PC-9 (cell line): Measurements from ENCODE around the gene SERINC2. TPM values are rescaled to one million over a fixed set of nuclear protein-coding genes. Genes with fewer than 3 reads are reported as not detected.

ENCODE experiments used
- BruUV-seq: library from RNA; stranded (reverse); fragments of 400-500 nt; replicated peaks from 2 replicates; lab custom pipeline; 2021; lab: Mats Ljungman, UMichigan
- CTCF ChIA-PET: fragments of 300-600 bp; sonication (Branson Sonifier 250); formaldehyde crosslinking; loops from one replicate; lab custom pipeline; 2022; ENCODE audit warnings: antibody characterized with exemption; lab: Charles Lee
- POLR2A ChIA-PET: fragments of 300-600 bp; sonication (Branson Sonifier 250); formaldehyde crosslinking; loops from one replicate; lab custom pipeline; 2022; ENCODE audit warnings: antibody characterized with exemption; ENCODE audit not compliant: unreplicated experiment; lab: Charles Lee
- DNase-seq, 2 experiments: peaks; one replicate each; pipeline versions ENCODE4 v3.0.0 to v3.0.0-alpha.2; 2015 to 2022; ENCODE audit warnings: mixed read lengths in 1 of 2
- H2AFZ ChIP-seq: fragments of 200-600 bp; sonication (generic); 2 replicates; pipeline ENCODE4 v1.8.1; 2017; ENCODE audit warnings: antibody characterized with exemption
- H3F3A ChIP-seq: fragments of 200-600 bp; sonication (generic); 2 replicates; pipeline ENCODE4 v1.8.1; 2017; ENCODE audit warnings: antibody characterized with exemption, mild to moderate bottlenecking, low read depth; ENCODE audit not compliant: insufficient read depth
- H3K27ac ChIP-seq: fragments of 200-600 bp; sonication (generic); 2 replicates; pipeline ENCODE4 v1.6.1; 2016; ENCODE audit warnings: mixed run types
- H3K27me3 ChIP-seq: fragments of 200-600 bp; sonication (generic); 2 replicates; pipeline ENCODE4 v1.6.1; 2016; ENCODE audit warnings: low read depth, mixed run types; ENCODE audit not compliant: insufficient read depth
- H3K36me3 ChIP-seq: fragments of 200-600 bp; sonication (generic); 2 replicates; pipeline ENCODE4 v1.6.1; 2016; ENCODE audit warnings: low read depth, mixed run types
- H3K4me1 ChIP-seq: fragments of 200-600 bp; sonication (generic); replicated peaks from 2 replicates; pipeline ENCODE4 v1.6.1; 2016; ENCODE audit warnings: mixed run types; ENCODE audit not compliant: insufficient read depth
- H3K4me2 ChIP-seq: fragments of 200-600 bp; sonication (generic); 2 replicates; pipeline ENCODE4 v1.6.1; 2017; ENCODE audit warnings: mixed run types
- H3K4me3 ChIP-seq: fragments of 200-600 bp; sonication (generic); 2 replicates; pipeline ENCODE4 v1.6.1; 2016; ENCODE audit warnings: mixed run types
- H3K79me2 ChIP-seq: fragments of 200-600 bp; sonication (generic); 2 replicates; pipeline ENCODE4 v1.6.1; 2017; ENCODE audit warnings: low read depth, mixed run types
- H3K9me2 ChIP-seq: fragments of 200-600 bp; sonication (generic); 2 replicates; pipeline ENCODE4 v1.8.1; 2017; ENCODE audit warnings: mild to moderate bottlenecking; ENCODE audit not compliant: insufficient read depth
- H3K9me3 ChIP-seq: fragments of 200-600 bp; sonication (generic); 2 replicates; pipeline ENCODE4 v1.8.1; 2016; ENCODE audit warnings: low read depth; ENCODE audit not compliant: insufficient read depth
- H4K20me1 ChIP-seq: fragments of 200-600 bp; sonication (generic); 2 replicates; pipeline ENCODE4 v1.8.1; 2017; ENCODE audit not compliant: insufficient read depth
- EZH2 ChIP-seq: fragments of 200-600 bp; sonication (generic); IDR thresholded peaks from 2 replicates; pipeline ENCODE4 v1.8.0; 2017; ENCODE audit warnings: antibody characterized with exemption, low read depth
- intact Hi-C: fragments of 100-400 bp; cut with micrococcal nuclease; formaldehyde crosslinking; loops from one replicate; pipeline ENCODE4 v1.10.0; 2022; ENCODE audit not compliant: unreplicated experiment
- total RNA-seq: library from RNA; stranded (reverse); gene quantifications from 2 replicates; pipeline ENCODE4 v1.2.3, GENCODE V29; 2021
- TF ChIP-seq, protein P1 (sequence below): fragments of 200-600 bp; sonication (generic); conservative IDR thresholded peaks from 2 replicates; pipeline ENCODE4 v1.6.1; 2017; ENCODE audit warnings: mixed run types, antibody characterized with exemption, mild to moderate bottlenecking, moderate library complexity

SERINC2 gene
- total RNA-seq, 1 experiment from 2014 or later = 36.0 TPM

DNA sequence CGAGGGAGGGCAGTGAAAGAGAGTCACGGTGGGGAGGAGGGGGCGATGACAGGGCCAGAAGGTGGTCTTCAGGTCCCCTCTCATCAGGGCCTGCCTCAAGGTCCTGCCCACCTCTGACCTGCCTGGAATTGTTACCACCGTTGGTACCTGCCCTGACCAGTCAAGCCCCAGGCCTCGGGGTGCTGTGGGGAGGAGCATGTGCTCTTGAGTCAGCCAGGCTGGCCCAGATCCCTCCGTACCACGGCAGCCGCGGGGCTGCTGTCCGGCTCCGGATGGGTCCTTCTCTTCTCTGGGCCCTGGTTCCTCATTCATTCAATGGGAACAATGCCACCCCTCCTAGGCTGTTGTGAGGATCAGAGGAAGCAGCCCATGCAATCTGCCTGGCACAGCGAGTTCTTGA, 22.0 kb downstream of the SERINC2 start:
- CTCF ChIA-PET = no interaction called here
- H3K36me3 ChIP-seq = peaks cover 4% of the 10 kb centered on the region
- TF ChIP-seq EZH2 = no peak
- TF ChIP-seq, protein P1, sequence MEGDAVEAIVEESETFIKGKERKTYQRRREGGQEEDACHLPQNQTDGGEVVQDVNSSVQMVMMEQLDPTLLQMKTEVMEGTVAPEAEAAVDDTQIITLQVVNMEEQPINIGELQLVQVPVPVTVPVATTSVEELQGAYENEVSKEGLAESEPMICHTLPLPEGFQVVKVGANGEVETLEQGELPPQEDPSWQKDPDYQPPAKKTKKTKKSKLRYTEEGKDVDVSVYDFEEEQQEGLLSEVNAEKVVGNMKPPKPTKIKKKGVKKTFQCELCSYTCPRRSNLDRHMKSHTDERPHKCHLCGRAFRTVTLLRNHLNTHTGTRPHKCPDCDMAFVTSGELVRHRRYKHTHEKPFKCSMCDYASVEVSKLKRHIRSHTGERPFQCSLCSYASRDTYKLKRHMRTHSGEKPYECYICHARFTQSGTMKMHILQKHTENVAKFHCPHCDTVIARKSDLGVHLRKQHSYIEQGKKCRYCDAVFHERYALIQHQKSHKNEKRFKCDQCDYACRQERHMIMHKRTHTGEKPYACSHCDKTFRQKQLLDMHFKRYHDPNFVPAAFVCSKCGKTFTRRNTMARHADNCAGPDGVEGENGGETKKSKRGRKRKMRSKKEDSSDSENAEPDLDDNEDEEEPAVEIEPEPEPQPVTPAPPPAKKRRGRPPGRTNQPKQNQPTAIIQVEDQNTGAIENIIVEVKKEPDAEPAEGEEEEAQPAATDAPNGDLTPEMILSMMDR = no peak
- H4K20me1 ChIP-seq = no peaks in the 10 kb centered on the region
- POLR2A ChIA-PET = no interaction called here
- H3K4me3 ChIP-seq = no peak overlapping the region
- intact Hi-C loops = no loop called here
- no peak overlapping the region for H3K4me2 ChIP-seq
- H2AFZ ChIP-seq = no peak overlapping the region
- H3K27me3 ChIP-seq = no peaks in the 10 kb centered on the region
- H3K9me3 ChIP-seq = peaks cover 25% of the 10 kb centered on the region
- DNase-seq = no peak
- no peaks in the 10 kb centered on the region for H3K79me2 ChIP-seq
- no TSS peak for BruUV-seq
- peaks cover 94% of the 10 kb centered on the region for H3F3A ChIP-seq
- H3K27ac ChIP-seq = no peak overlapping the region
- H3K4me1 ChIP-seq = no peaks in the 10 kb centered on the region
- no peaks in the 10 kb centered on the region for H3K9me2 ChIP-seq

DNA sequence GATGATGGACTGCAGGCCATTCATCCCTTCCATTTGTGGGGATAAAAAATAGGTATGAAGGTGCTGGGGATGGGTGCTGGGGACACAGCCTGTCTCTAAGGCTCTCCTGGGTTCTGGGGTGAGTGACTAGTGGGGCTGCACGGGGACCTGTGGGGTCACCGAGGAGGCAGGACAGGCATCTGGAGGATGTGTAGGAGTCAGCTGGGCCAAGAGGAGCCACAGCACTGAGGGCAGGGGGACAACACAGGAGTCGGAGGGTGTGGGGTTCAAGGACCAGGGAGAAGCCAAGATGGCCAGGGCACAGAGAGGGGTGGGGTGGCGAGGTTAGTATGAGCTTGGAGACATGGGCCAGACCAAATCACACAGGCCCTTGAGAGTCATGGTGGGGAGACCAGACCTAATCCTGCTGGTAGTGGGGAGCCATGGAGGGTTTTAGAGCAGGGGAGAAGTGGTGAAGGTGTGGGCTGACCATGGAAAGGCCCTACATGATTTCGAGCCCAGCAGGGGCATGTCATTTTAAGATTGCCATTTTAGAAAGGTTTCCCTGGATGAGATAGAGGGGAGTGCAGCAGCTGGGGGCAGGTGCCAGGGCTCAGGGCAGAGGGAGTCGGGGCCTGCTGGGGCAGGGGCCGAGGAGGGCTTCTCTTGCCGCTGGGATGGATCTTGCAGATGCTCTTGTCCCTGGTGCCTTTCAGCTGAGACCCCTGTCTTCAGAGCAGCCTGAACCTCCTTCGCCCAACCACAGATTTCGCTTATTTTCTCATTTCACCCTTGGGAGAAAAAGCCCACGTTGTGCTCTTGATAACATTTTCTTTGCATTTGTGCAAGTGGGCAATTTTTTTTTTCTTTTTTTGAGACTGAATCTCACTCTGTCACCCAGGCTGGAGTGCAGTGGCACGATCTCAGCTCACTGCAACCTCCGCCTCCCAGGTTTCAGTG, 22.7 kb downstream of the SERINC2 start:
- peaks cover 1% of the 10 kb centered on the region for H3K36me3 ChIP-seq
- ChIA-PET CTCF (interaction anchor here (0.6 kb wide), 1 partner anchor 661 kb away, joined by 3 read pairs; no protein-coding TSS in a partner anchor), POLR2A (interaction anchor here (0.6 to 0.7 kb wide), 2 partner anchors 86 to 361 kb away, joined by 4 to 9 read pairs; no protein-coding TSS in a partner anchor)
- peaks cover 26% of the 10 kb centered on the region for H3K9me3 ChIP-seq
- TF ChIP-seq, protein P1 = no peak
- DNase-seq = no peak
- no TSS peak for BruUV-seq
- no peaks in the 10 kb centered on the region for H4K20me1 ChIP-seq
- no peak overlapping the region for H3K4me3 ChIP-seq
- H3K4me2 ChIP-seq = no peak overlapping the region
- intact Hi-C loops = no loop called here
- no peaks in the 10 kb centered on the region for H3K4me1 ChIP-seq
- H3K9me2 ChIP-seq = no peaks in the 10 kb centered on the region
- H3K27me3 ChIP-seq = no peaks in the 10 kb centered on the region
- H3F3A ChIP-seq = peaks cover 94% of the 10 kb centered on the region
- H2AFZ ChIP-seq = no peak overlapping the region
- H3K79me2 ChIP-seq = no peaks in the 10 kb centered on the region
- H3K27ac ChIP-seq = no peak overlapping the region

DNA sequence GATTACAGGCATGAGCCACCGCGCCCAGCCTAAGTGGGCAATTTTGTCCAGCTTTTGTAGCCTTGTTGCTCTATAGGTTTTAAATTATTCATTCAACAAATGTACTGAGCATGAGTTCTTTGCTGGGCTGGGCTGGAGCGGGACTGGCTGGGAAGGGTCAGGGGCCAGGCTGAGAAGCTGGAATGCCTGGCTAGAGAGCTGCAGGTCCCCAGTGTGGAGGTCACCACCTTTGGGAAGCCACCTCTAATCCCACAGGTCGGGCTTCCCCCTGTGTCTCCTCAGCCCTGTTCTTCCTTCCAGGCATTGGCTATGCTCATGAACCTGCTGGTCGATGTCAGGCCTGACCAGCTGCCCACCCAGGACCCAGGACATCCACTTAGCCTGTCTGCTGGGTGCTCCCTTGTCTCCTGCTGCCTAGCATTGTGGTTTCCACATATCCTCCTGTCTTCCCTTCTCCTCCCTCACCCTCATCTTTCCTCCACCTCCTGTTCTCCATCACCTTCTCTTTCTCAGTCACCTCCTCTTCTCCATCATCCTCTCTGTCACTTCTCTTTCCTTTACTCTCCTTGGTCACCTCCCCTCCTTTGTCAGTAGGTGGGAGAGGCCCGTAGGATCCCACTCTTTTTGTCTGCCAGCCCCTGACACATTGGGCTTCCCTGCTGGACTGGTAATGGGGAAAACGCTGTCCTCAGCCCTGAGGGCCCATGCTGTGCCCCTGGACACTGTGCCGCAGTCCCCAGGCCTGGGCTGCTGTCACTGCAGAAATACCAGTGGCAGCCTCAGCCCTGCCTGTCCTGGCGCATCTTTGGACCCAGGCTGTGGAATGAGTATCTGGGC, 23.8 kb downstream of the SERINC2 start:
- no peak for DNase-seq
- no TSS peak for BruUV-seq
- Histone ChIP-seq H3K4me3 (no peak overlapping the region), H3K9me3 (peaks cover 28% of the 10 kb centered on the region), H4K20me1 (no peaks in the 10 kb centered on the region), H3K4me2 (no peak overlapping the region), H3F3A (peaks cover 97% of the 10 kb centered on the region), H2AFZ (no peak overlapping the region), H3K4me1 (no peaks in the 10 kb centered on the region), H3K27ac (no peak overlapping the region), H3K79me2 (no peaks in the 10 kb centered on the region), H3K27me3 (no peaks in the 10 kb centered on the region), H3K9me2 (no peaks in the 10 kb centered on the region), H3K36me3 (no peaks in the 10 kb centered on the region)
- POLR2A ChIA-PET = no interaction called here
- no peak for TF ChIP-seq EZH2
- TF ChIP-seq, protein P1 = no peak
- intact Hi-C loops = no loop called here
- CTCF ChIA-PET = interaction anchor here (0.6 kb wide), 1 partner anchor 662 kb away, joined by 3 read pairs; no protein-coding TSS in a partner anchor
